ENCODE measurements around the gene DCHS1. TPM values are rescaled to one million over a fixed set of nuclear protein-coding genes. Genes with fewer than 3 reads are reported as not detected.

Gene DCHS1
- total and polyA plus RNA-seq, 9 of the 15 experiments (the other 6 are each of a cell fraction or from before 2014, with no cell fraction given): 0.04 to 0.49 (median 0.14) TPM; not detected in 2

DNA sequence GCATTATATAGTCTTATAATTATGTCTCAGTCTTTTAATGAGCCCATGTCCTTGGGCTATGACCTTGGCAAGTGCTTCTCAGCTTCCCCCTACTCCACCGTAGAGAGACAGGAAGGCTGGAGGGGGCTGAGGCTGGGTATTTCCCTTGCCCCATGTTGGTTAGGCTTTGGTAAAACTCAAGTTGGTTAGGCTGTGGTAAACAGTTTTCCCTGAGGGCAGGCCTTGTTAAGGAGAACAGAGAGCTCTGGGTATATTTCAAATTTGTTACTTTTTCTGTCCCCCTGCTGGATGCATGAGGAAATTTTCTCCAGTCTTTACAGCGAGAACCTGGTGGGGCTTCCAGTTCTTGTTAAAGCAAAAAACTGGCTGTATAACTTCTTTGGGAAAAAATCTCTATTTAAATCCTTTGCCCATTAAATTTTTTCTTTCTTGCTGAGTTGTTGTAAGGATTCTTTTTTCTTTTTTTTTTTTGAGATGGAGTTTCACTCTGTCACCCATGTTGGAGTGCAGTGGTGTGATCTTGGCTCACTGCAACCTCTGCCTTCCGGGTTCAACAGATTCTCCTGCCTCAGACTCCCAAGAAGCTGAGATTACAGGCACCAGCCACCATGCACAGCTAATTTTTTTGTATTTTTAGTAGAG lies 12.2 kb upstream of the DCHS1 start (continued):
- no peak for TF ChIP-seq ZNF551 (CRISPR knock-in tag; IDR thresholded peaks at IDR 0.05)
- no peak for TF ChIP-seq CAMTA2 (CRISPR knock-in tag; conservative IDR thresholded peaks at IDR 0.05)
- no peak for TF ChIP-seq ZNF165 (CRISPR knock-in tag; IDR thresholded peaks at IDR 0.05; ENCODE audit: borderline replicate concordance)
- no peak for TF ChIP-seq FIP1L1 (IDR thresholded peaks at IDR 0.05; ENCODE audit: low read depth, low read length, poor library complexity, severe bottlenecking)
- 0 out of 2 replicates have a peak, but pooled peaks have one; percentile 22 for TF ChIP-seq BACH1 (tag; IDR thresholded peaks at IDR 0.05)
- no peak for TF ChIP-seq LCOR (CRISPR knock-in tag; IDR thresholded peaks at IDR 0.05)
- TF ChIP-seq SMAD4 (CRISPR knock-in tag; conservative IDR thresholded peaks at IDR 0.05): 0 out of 2 replicates have a peak, but pooled peaks have one; percentile 22
- 0 out of 2 replicates have a peak, but pooled peaks have one; percentile 46 for TF ChIP-seq ZKSCAN8 (CRISPR knock-in tag; IDR thresholded peaks at IDR 0.05)
- TF ChIP-seq NR2C2 (CRISPR knock-in tag; IDR thresholded peaks at IDR 0.05): no peak
- no peak for TF ChIP-seq NR2C2 (tag; IDR thresholded peaks at IDR 0.05)
- peak; percentile 74; the same call in 1 of the 2 replicates for TF ChIP-seq ZNF592 (IDR thresholded peaks at IDR 0.05)
- TF ChIP-seq, protein P1, sequence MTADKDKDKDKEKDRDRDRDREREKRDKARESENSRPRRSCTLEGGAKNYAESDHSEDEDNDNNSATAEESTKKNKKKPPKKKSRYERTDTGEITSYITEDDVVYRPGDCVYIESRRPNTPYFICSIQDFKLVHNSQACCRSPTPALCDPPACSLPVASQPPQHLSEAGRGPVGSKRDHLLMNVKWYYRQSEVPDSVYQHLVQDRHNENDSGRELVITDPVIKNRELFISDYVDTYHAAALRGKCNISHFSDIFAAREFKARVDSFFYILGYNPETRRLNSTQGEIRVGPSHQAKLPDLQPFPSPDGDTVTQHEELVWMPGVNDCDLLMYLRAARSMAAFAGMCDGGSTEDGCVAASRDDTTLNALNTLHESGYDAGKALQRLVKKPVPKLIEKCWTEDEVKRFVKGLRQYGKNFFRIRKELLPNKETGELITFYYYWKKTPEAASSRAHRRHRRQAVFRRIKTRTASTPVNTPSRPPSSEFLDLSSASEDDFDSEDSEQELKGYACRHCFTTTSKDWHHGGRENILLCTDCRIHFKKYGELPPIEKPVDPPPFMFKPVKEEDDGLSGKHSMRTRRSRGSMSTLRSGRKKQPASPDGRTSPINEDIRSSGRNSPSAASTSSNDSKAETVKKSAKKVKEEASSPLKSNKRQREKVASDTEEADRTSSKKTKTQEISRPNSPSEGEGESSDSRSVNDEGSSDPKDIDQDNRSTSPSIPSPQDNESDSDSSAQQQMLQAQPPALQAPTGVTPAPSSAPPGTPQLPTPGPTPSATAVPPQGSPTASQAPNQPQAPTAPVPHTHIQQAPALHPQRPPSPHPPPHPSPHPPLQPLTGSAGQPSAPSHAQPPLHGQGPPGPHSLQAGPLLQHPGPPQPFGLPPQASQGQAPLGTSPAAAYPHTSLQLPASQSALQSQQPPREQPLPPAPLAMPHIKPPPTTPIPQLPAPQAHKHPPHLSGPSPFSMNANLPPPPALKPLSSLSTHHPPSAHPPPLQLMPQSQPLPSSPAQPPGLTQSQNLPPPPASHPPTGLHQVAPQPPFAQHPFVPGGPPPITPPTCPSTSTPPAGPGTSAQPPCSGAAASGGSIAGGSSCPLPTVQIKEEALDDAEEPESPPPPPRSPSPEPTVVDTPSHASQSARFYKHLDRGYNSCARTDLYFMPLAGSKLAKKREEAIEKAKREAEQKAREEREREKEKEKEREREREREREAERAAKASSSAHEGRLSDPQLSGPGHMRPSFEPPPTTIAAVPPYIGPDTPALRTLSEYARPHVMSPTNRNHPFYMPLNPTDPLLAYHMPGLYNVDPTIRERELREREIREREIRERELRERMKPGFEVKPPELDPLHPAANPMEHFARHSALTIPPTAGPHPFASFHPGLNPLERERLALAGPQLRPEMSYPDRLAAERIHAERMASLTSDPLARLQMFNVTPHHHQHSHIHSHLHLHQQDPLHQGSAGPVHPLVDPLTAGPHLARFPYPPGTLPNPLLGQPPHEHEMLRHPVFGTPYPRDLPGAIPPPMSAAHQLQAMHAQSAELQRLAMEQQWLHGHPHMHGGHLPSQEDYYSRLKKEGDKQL (CRISPR knock-in tag; IDR thresholded peaks at IDR 0.05; ENCODE audit: borderline replicate concordance): no peak
- TF ChIP-seq, protein P2, sequence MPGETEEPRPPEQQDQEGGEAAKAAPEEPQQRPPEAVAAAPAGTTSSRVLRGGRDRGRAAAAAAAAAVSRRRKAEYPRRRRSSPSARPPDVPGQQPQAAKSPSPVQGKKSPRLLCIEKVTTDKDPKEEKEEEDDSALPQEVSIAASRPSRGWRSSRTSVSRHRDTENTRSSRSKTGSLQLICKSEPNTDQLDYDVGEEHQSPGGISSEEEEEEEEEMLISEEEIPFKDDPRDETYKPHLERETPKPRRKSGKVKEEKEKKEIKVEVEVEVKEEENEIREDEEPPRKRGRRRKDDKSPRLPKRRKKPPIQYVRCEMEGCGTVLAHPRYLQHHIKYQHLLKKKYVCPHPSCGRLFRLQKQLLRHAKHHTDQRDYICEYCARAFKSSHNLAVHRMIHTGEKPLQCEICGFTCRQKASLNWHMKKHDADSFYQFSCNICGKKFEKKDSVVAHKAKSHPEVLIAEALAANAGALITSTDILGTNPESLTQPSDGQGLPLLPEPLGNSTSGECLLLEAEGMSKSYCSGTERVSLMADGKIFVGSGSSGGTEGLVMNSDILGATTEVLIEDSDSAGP (CRISPR knock-in tag; IDR thresholded peaks at IDR 0.05): no peak
- no peak for TF ChIP-seq LEF1 (IDR thresholded peaks at IDR 0.05)

Data from K562 (cell line).